H1 (cell line): Measurements from ENCODE around the gene P2RX6. TPM values are rescaled to one million over a fixed set of nuclear protein-coding genes. Genes with fewer than 3 reads are reported as not detected.

Source experiments
- CTCF ChIA-PET: fragments of 300-600 bp; sonication (Branson Sonifier 250); formaldehyde crosslinking; loops from one replicate; lab custom pipeline; 2021; ENCODE audit not compliant: partially characterized antibody; lab: Charles Lee
- POLR2A ChIA-PET: fragments of 300-600 bp; sonication (Branson Sonifier 250); formaldehyde crosslinking; loops from one replicate; lab custom pipeline; 2021; ENCODE audit warnings: inconsistent platforms; ENCODE audit not compliant: partially characterized antibody; lab: Charles Lee
- DNase-seq, 2 experiments: peaks; one replicate each; pipeline versions ENCODE4 v3.0.0 to v3.0.0-alpha.2; 2010 to 2022; ENCODE audit warnings: low spot score in 2 of 2, low read depth in 1 of 2, mixed read lengths in 1 of 2
- FAIRE-seq: peaks from 2 replicates; lab custom pipeline; 2011; peaks lifted over from hg19 to GRCh38; lab: Jason Lieb, UNC
- H2AFZ ChIP-seq: 2 replicates; pipeline ENCODE4 v1.8.1; 2012; ENCODE audit warnings: low read length, inconsistent platforms
- H2AK5ac ChIP-seq: 2 replicates; pipeline ENCODE4 v1.6.1; 2013; ENCODE audit warnings: low read depth, low read length
- H2BK120ac ChIP-seq: replicated peaks from 2 replicates; pipeline ENCODE3; 2013; ENCODE audit warnings: low read depth, low read length, inconsistent platforms
- H2BK12ac ChIP-seq: 2 replicates; pipeline ENCODE4 v1.6.1; 2013; ENCODE audit warnings: low read depth, low read length
- H2BK15ac ChIP-seq: 2 replicates; pipeline ENCODE4 v1.6.1; 2013; ENCODE audit warnings: low read length
- H2BK20ac ChIP-seq: 2 replicates; pipeline ENCODE4 v1.6.1; 2013; ENCODE audit warnings: low read length
- H2BK5ac ChIP-seq: 2 replicates; pipeline ENCODE4 v1.6.1; 2013; ENCODE audit warnings: low read depth, low read length
- H3K14ac ChIP-seq: 2 replicates; pipeline ENCODE4 v1.6.1; 2013; ENCODE audit warnings: inconsistent platforms; ENCODE audit not compliant: insufficient read length
- H3K18ac ChIP-seq: 2 replicates; pipeline ENCODE4 v1.6.1; 2013; ENCODE audit warnings: low read length; ENCODE audit errors: extremely low read depth
- H3K23ac ChIP-seq: 2 replicates; pipeline ENCODE4 v1.6.1; 2013; ENCODE audit warnings: inconsistent platforms; ENCODE audit not compliant: insufficient read length
- H3K23me2 ChIP-seq: 2 replicates; pipeline ENCODE4 v1.6.1; 2013; ENCODE audit warnings: low read depth, low read length
- H3K27ac ChIP-seq: 2 replicates; pipeline ENCODE4 v1.6.1; 2011; ENCODE audit warnings: low read depth, low read length, inconsistent platforms
- H3K27me3 ChIP-seq, 4 experiments: replicated peaks in 1 of 4; 1 replicate in 1 of 4; 2 replicates in 3 of 4; pipeline versions ENCODE4 v1.6.1 to v1.8.1; 2011 to 2013; ENCODE audit warnings: low read length in 3 of 4, mild to moderate bottlenecking in 3 of 4, inconsistent platforms in 2 of 4, mixed read lengths in 2 of 4, moderate library complexity in 1 of 4; ENCODE audit not compliant: control insufficient read depth in 3 of 4, insufficient read depth in 3 of 4; ENCODE audit errors: extremely low read depth in 1 of 4
- H3K36me3 ChIP-seq, 4 experiments: 2 replicates each; pipeline versions ENCODE4 v1.6.1 to v1.8.1; 2011 to 2013; ENCODE audit warnings: mild to moderate bottlenecking in 4 of 4, low read length in 3 of 4, moderate library complexity in 2 of 4, control low read depth in 1 of 4, inconsistent platforms in 1 of 4; ENCODE audit not compliant: insufficient read depth in 4 of 4, control insufficient read depth in 2 of 4
- H3K4ac ChIP-seq: replicated peaks from 2 replicates; pipeline ENCODE3; 2013; ENCODE audit warnings: low read length, low read depth, mixed read lengths, inconsistent platforms; ENCODE audit not compliant: insufficient read length
- H3K4me1 ChIP-seq, 4 experiments: replicated peaks in 1 of 4; 1 replicate in 1 of 4; 2 replicates in 3 of 4; pipeline versions ENCODE4 v1.6.1 to v1.8.1; 2011 to 2013; ENCODE audit warnings: low read length in 3 of 4, inconsistent platforms in 2 of 4, mixed read lengths in 1 of 4; ENCODE audit not compliant: insufficient read depth in 4 of 4, control insufficient read depth in 3 of 4
- H3K4me2 ChIP-seq, 2 experiments: 2 replicates each; pipeline versions ENCODE4 v1.6.1 to v1.8.1; 2011 to 2013; ENCODE audit warnings: low read depth in 2 of 2, low read length in 2 of 2, control low read depth in 1 of 2, inconsistent platforms in 1 of 2, mild to moderate bottlenecking in 1 of 2; ENCODE audit not compliant: insufficient read depth in 1 of 2
- H3K4me3 ChIP-seq, 4 experiments: fragments of 200-600, 300-600 bp in 1 of 4; sonication (generic), shearing (Covaris generic), sonication (Bioruptor Twin) in 1 of 4; 2 replicates each; pipeline versions ENCODE4 v1.5.1 to v1.8.1; 2011 to 2016; ENCODE audit warnings: low read length in 4 of 4, low read depth in 3 of 4, control low read depth in 2 of 4, inconsistent platforms in 2 of 4, mild to moderate bottlenecking in 2 of 4, mixed read lengths in 1 of 4, moderate library complexity in 1 of 4; ENCODE audit not compliant: insufficient read depth in 2 of 4; ENCODE audit errors: extremely low read depth in 1 of 4
- H3K56ac ChIP-seq: replicated peaks from 2 replicates; pipeline ENCODE3; 2013; ENCODE audit warnings: low read depth, mild to moderate bottlenecking, mixed read lengths, low read length, inconsistent platforms; ENCODE audit not compliant: insufficient read length
- H3K79me1 ChIP-seq: 2 replicates; pipeline ENCODE4 v1.6.1; 2013; ENCODE audit warnings: low read depth, low read length, control low read depth
- H3K79me2 ChIP-seq, 2 experiments: 2 replicates each; pipeline versions ENCODE4 v1.6.1 to v1.8.1; 2012 to 2013; ENCODE audit warnings: low read length in 2 of 2, mild to moderate bottlenecking in 2 of 2, inconsistent platforms in 1 of 2; ENCODE audit not compliant: insufficient read depth in 2 of 2, control insufficient read depth in 1 of 2
- H3K9ac ChIP-seq, 4 experiments: replicated peaks in 1 of 4; 1 replicate in 1 of 4; 2 replicates in 3 of 4; pipeline versions ENCODE4 v1.6.1 to v1.8.1; 2011 to 2013; ENCODE audit warnings: low read depth in 3 of 4, low read length in 3 of 4, control low read depth in 2 of 4, mild to moderate bottlenecking in 2 of 4, moderate library complexity in 2 of 4, inconsistent platforms in 1 of 4; ENCODE audit errors: extremely low read depth in 1 of 4
- H3K9me3 ChIP-seq, 2 experiments: 2 replicates each; pipeline versions ENCODE4 v1.6.1 to v1.8.1; 2012 to 2013; ENCODE audit warnings: mild to moderate bottlenecking in 2 of 2, moderate library complexity in 2 of 2, control low read depth in 1 of 2, inconsistent platforms in 1 of 2, low read depth in 1 of 2, low read length in 1 of 2, mixed read lengths in 1 of 2; ENCODE audit not compliant: insufficient read depth in 2 of 2
- H4K20me1 ChIP-seq, 2 experiments: replicated peaks in 1 of 2; 2 replicates each; pipeline versions ENCODE3 to v1.8.1; 2011 to 2013; ENCODE audit warnings: inconsistent platforms in 2 of 2, low read length in 2 of 2, mild to moderate bottlenecking in 1 of 2; ENCODE audit not compliant: insufficient read depth in 2 of 2, control insufficient read depth in 1 of 2
- H4K5ac ChIP-seq: 2 replicates; pipeline ENCODE4 v1.6.1; 2013; ENCODE audit warnings: low read length, low read depth, mixed read lengths, inconsistent platforms; ENCODE audit not compliant: insufficient read length
- H4K8ac ChIP-seq: 2 replicates; pipeline ENCODE4 v1.8.0; 2013; ENCODE audit warnings: mild to moderate bottlenecking, moderate library complexity, low read length, inconsistent platforms; ENCODE audit not compliant: insufficient read depth; ENCODE audit errors: extremely low read depth
- H4K91ac ChIP-seq: replicated peaks from 2 replicates; pipeline ENCODE3; 2013; ENCODE audit warnings: low read length, mixed read lengths, inconsistent platforms; ENCODE audit not compliant: insufficient read length
- EGR1 ChIP-seq: IDR thresholded peaks from 2 replicates; pipeline ENCODE4 v1.6.1; 2011; ENCODE audit warnings: low read depth, low read length, borderline replicate concordance
- WGBS, 2 experiments: shearing (Covaris generic) in 1 of 2; methylation state at CpG; one replicate each; pipeline versions ENCODE4 v1.1.6 to v1.1.7; 2013 to 2015; ENCODE audit warnings: low lambda C conversion rate in 2 of 2, mixed read lengths in 2 of 2, inconsistent platforms in 1 of 2, low coverage in 1 of 2, missing lambda C conversion rate in 1 of 2; ENCODE audit not compliant: insufficient replicate concordance in 2 of 2, insufficient coverage in 1 of 2, insufficient read length in 1 of 2; ENCODE audit errors: extremely low coverage in 1 of 2, missing lambda C conversion rate in 1 of 2; 5-methylcytosine and 5-hydroxymethylcytosine counted together
- polyA plus RNA-seq, 7 experiments: library from polyadenylated mRNA; depleted of rRNA in 3 of 7; stranded (reverse) in 5 of 7; unstranded in 2 of 7; fragments of >200 nt in 5 of 7; fragments of 200-250 nt in 2 of 7; gene quantifications; 1 replicate in 5 of 7; 2 replicates in 1 of 7; 4 replicates in 1 of 7; pipeline versions ENCODE4 v1.2.1 to v1.2.3, GENCODE V29; 2011 to 2013; ENCODE audit warnings: missing spikeins in 2 of 7, mixed read lengths in 2 of 7
- total RNA-seq: library from RNA; stranded (reverse); fragmentation: NEBNext Ultra II Directional; extraction: Animal tissue kit (Norgen Biotek cat#: 25700); gene quantifications from 2 replicates; pipeline ENCODE4 v1.2.1, GENCODE V29; 2021

P2RX6 gene
- total and polyA plus RNA-seq, 2 of the 8 experiments (the other 6 are each of a cell fraction or from before 2014, with no cell fraction given), result 0.09 TPM; not detected in 1

DNA sequence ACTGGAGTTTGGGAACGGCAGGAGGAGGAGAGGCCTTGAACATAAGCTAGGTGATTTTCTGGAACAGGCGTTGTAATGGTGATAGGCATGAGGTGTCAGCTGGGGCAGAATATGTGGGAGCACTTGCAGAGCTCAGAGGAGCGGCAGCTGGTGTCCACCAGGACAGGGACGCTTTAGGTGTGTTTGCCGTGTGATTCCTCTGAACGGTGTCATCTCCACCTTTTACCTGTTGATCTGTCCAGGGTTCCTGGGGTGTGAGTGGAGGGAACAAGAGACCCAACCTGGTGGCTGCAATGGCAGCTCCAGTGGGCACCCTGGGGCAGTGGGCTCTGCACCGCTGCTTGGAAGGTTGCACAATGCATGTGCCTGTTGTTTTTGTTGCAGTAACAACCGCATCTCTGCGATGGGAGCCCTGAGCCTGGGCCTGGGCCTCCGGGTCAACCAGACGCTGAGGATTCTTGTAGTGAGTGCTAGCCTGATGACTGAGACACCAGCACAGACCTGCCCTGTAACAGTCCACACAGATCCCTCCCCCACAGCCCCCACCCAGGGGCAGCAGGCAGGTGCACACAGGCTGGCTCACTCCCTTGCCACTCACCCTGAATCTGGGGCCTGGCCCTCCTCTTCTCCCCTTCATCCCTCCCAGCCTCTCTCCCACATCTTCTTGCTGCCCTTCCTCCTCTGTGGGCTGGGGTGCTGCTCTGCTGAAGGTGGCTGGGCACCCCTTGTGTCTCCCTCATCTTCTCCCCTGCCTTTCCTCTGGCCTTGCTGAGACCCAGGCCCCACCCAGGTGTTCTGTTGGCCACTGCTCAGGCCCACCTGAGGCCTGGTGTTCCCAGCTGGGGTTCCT lies 40.0 kb downstream of the P2RX6 start:
- Histone ChIP-seq H2AFZ (no peak overlapping the region), H3K4me2 (no peak overlapping the region), H2BK120ac (no peak overlapping the region), H2AK5ac (peak overlapping the region; percentile 82; the same call in 1 of the 2 replicates), H3K23me2 (no peaks in the 10 kb centered on the region), H4K8ac (no peak overlapping the region; the same call in 1 of the 2 replicates), H3K27ac (no peak overlapping the region), H3K14ac (no peak overlapping the region), H3K27me3 (no peaks in the 10 kb centered on the region), H4K91ac (peak overlapping the region; percentile 1), H4K20me1 (no peaks in the 10 kb centered on the region), H3K79me1 (no peaks in the 10 kb centered on the region), H4K5ac (no peak overlapping the region), H3K9me3 (no peaks in the 10 kb centered on the region), H3K4me3 (no peak overlapping the region), H3K36me3 (no peaks in the 10 kb centered on the region), H3K79me2 (no peaks in the 10 kb centered on the region), H3K4ac (no peak overlapping the region), H3K4me1 (peaks cover 2 to 17% (median 12%) of the 10 kb centered on the region in 4 experiments; a peak in 5 of 7 replicates), H3K18ac (no peak overlapping the region; the same call in 1 of the 2 replicates), H3K56ac (no peak overlapping the region), H3K23ac (no peak overlapping the region), H2BK20ac (no peak overlapping the region; the same call in 1 of the 2 replicates), H3K9ac (no peak overlapping the region), H2BK12ac (peak overlapping the region; percentile 71; the same call in 1 of the 2 replicates), H2BK5ac (no peak overlapping the region), H2BK15ac (no peak overlapping the region)
- CTCF ChIA-PET, result interaction anchor here (0.8 to 2.7 kb wide), 7 partner anchors 8 to 272 kb away, joined by 3 to 12 read pairs (median 3); partner anchors contain the start of gene LRRC74B
- POLR2A ChIA-PET, result no interaction called here
- FAIRE-seq, result no peak
- 95% methylated on average over 10 of the region's 11 CpGs; no CpG with 5 or more reads in 1 of the 2 experiments for WGBS, 2 experiments
- no peak for DNase-seq
- TF ChIP-seq EGR1, result no peak
